HepG2 (cell line): ENCODE measurements around the gene FBH1. TPM values are rescaled to one million over a fixed set of nuclear protein-coding genes. Genes with fewer than 3 reads are reported as not detected.

Experiments used
- ATAC-seq: fragments of 200-7000 bp; cut with Tn5 transposase; 3 replicates; pipeline ENCODE4 v1.9.1; 2020; ENCODE audit warnings: mild to moderate bottlenecking, moderate library complexity
- BruUV-seq: library from RNA; stranded (reverse); fragments of 400-500 nt; replicated peaks from 2 replicates; lab custom pipeline; 2021; lab: Mats Ljungman, UMichigan
- CTCF ChIA-PET: fragments of 300-600 bp; formaldehyde crosslinking; extraction: SDS; loops from one replicate; lab custom pipeline; 2021; ENCODE audit warnings: low total read pairs, inconsistent platforms, low intra/inter-chr PET ratio; lab: Yijun Ruan, JAX
- POLR2A ChIA-PET: fragments of 350-600 bp; sonication (Branson Sonifier 250); formaldehyde crosslinking; loops from one replicate; lab custom pipeline; 2020; ENCODE audit warnings: antibody characterized with exemption, inconsistent platforms; lab: Yijun Ruan, JAX
- DNase-seq: peaks from one replicate; pipeline ENCODE4 v3.0.0-alpha.2; 2015; ENCODE audit warnings: low spot score
- FAIRE-seq: peaks from 3 replicates; lab custom pipeline; 2011; peaks lifted over from hg19 to GRCh38; lab: Jason Lieb, UNC
- H2AFZ ChIP-seq: one replicate; pipeline ENCODE4 v1.6.1; 2011; ENCODE audit warnings: low read length, inconsistent platforms
- H3K27ac ChIP-seq: fragments of 300-600 bp; 3 replicates; pipeline ENCODE4 v1.8.0; 2011; ENCODE audit warnings: mixed run types, mild to moderate bottlenecking, mixed read lengths, low read length, inconsistent platforms; ENCODE audit not compliant: insufficient read depth; ENCODE audit errors: extremely low read length
- H3K27me3 ChIP-seq, 2 experiments: fragments of 200-600 bp in 1 of 2; 2 replicates in 1 of 2; 3 replicates in 1 of 2; pipeline versions ENCODE4 v1.6.0 to v1.8.0; 2011; ENCODE audit warnings: low read length in 2 of 2, mild to moderate bottlenecking in 2 of 2, moderate library complexity in 2 of 2, inconsistent platforms in 1 of 2; ENCODE audit not compliant: insufficient read depth in 2 of 2, control insufficient read depth in 1 of 2
- H3K36me3 ChIP-seq, 2 experiments: fragments of 200-600 bp in 1 of 2; replicated peaks in 1 of 2; 2 replicates in 1 of 2; 3 replicates in 1 of 2; pipeline versions ENCODE4 v1.5.1 to v1.8.0; 2011; ENCODE audit warnings: low read length in 2 of 2, inconsistent platforms in 1 of 2; ENCODE audit not compliant: insufficient read depth in 2 of 2, control insufficient read depth in 1 of 2
- H3K4me1 ChIP-seq: 2 replicates; pipeline ENCODE4 v1.5.1; 2012; ENCODE audit warnings: low read length, inconsistent platforms; ENCODE audit not compliant: insufficient read depth
- H3K4me2 ChIP-seq: 2 replicates; pipeline ENCODE4 v1.6.0; 2011; ENCODE audit warnings: low read depth, low read length, inconsistent platforms
- H3K4me3 ChIP-seq, 3 experiments: fragments of 200-600 bp in 1 of 3; sonication (generic), shearing (Covaris generic) in 1 of 3; replicated peaks in 1 of 3; 2 replicates each; pipeline ENCODE4 v1.5.1; 2011 to 2016; ENCODE audit warnings: low read length in 3 of 3, inconsistent platforms in 2 of 3, low read depth in 2 of 3, mild to moderate bottlenecking in 2 of 3, control low read depth in 1 of 3, mixed read lengths in 1 of 3; ENCODE audit not compliant: insufficient read depth in 1 of 3
- H3K79me2 ChIP-seq: one replicate; pipeline ENCODE4 v1.6.1; 2011; ENCODE audit warnings: low read length, inconsistent platforms; ENCODE audit not compliant: insufficient read depth
- H3K9ac ChIP-seq: 2 replicates; pipeline ENCODE4 v1.6.0; 2011; ENCODE audit warnings: mild to moderate bottlenecking, low read depth, low read length, inconsistent platforms; ENCODE audit not compliant: insufficient read depth
- H3K9me3 ChIP-seq: 2 replicates; pipeline ENCODE4 v1.5.1; 2012; ENCODE audit warnings: mild to moderate bottlenecking, low read length
- H4K20me1 ChIP-seq: 2 replicates; pipeline ENCODE4 v1.6.0; 2011; ENCODE audit warnings: inconsistent platforms, mild to moderate bottlenecking, low read length, moderate library complexity; ENCODE audit not compliant: insufficient read depth
- FLYWCH1 ChIP-seq: sonication (generic); formaldehyde crosslinking; IDR thresholded peaks from 2 replicates; pipeline ENCODE4 v1.8.1; 2023; ENCODE audit warnings: mild to moderate bottlenecking, missing genetic modification reagents
- GABPB1 ChIP-seq: IDR thresholded peaks from 2 replicates; pipeline ENCODE4 v1.6.1; 2016; ENCODE audit warnings: mild to moderate bottlenecking, missing genetic modification reagents, moderate library complexity, missing compliant biosample characterization
- GATAD1 ChIP-seq: IDR thresholded peaks from 2 replicates; pipeline ENCODE4 v1.6.1; 2016; ENCODE audit warnings: missing genetic modification reagents, missing compliant biosample characterization
- KLF13 ChIP-seq: sonication (generic); formaldehyde crosslinking; IDR thresholded peaks from 2 replicates; pipeline ENCODE4 v1.4.0; 2020; ENCODE audit warnings: mild to moderate bottlenecking, missing genetic modification reagents
- NONO ChIP-seq, 2 experiments: fragments of 450-650 bp in 1 of 2; sonication (generic) in 1 of 2; formaldehyde crosslinking in 1 of 2; IDR thresholded peaks in 1 of 2; conservative IDR thresholded peaks in 1 of 2; 2 replicates each; pipeline versions ENCODE4 v1.6.1 to v1.8.0; 2017 to 2022; ENCODE audit warnings: mild to moderate bottlenecking in 1 of 2, missing genetic modification reagents in 1 of 2, moderate library complexity in 1 of 2
- REL ChIP-seq: sonication (generic); formaldehyde crosslinking; conservative IDR thresholded peaks from 2 replicates; pipeline ENCODE4 v1.8.0; 2022; ENCODE audit warnings: mild to moderate bottlenecking, missing genetic modification reagents, moderate library complexity
- SP1 ChIP-seq, 2 experiments: fragments of 450-650 bp in 1 of 2; sonication (generic) in 1 of 2; formaldehyde crosslinking in 1 of 2; IDR thresholded peaks; 2 replicates each; pipeline versions ENCODE4 v1.4.0 to v1.6.1; 2016 to 2020; ENCODE audit warnings: missing genetic modification reagents in 1 of 2
- TGIF2 ChIP-seq: IDR thresholded peaks from 2 replicates; pipeline ENCODE4 v1.6.1; 2016; ENCODE audit warnings: control low read depth, missing compliant biosample characterization
- WIZ ChIP-seq: sonication (generic); formaldehyde crosslinking; IDR thresholded peaks from 2 replicates; pipeline ENCODE4 v1.5.1; 2020; ENCODE audit warnings: mild to moderate bottlenecking, missing genetic modification reagents
- ZNF121 ChIP-seq: sonication (generic); formaldehyde crosslinking; IDR thresholded peaks from 2 replicates; pipeline ENCODE4 v1.5.0; 2020; ENCODE audit warnings: mild to moderate bottlenecking, missing genetic modification reagents
- ZNF24 ChIP-seq: fragments of 450-650 bp; IDR thresholded peaks from 2 replicates; pipeline ENCODE4 v1.6.1; 2017; ENCODE audit warnings: antibody characterized with exemption, mild to moderate bottlenecking
- WGBS: methylation state at CpG from one replicate; pipeline ENCODE4 v1.1.6; 2017; ENCODE audit warnings: low lambda C conversion rate; 5-methylcytosine and 5-hydroxymethylcytosine counted together
- in situ Hi-C: cut with HindIII; loops from 2 replicates; pipeline ENCODE4 v1.10.0; 2017; ENCODE audit warnings: low pct_unique_long_range_greater_than_20kb; ENCODE audit not compliant: extremely low pct_ligation_motif_present
- intact Hi-C: fragments of 100-400 bp; cut with micrococcal nuclease; formaldehyde crosslinking; loops from one replicate; pipeline ENCODE4 v1.10.0; 2022; ENCODE audit not compliant: unreplicated experiment
- polyA plus RNA-seq, 8 experiments: library from polyadenylated mRNA; depleted of rRNA in 3 of 8; stranded (reverse) in 7 of 8; unstranded in 1 of 8; fragments of >200 nt; fragmentation: Illumina TruSeq in 4 of 8; extraction: Trizol in 4 of 8; gene quantifications; 2 replicates each; pipeline versions ENCODE4 v1.2.1 to v1.2.3, GENCODE V29; 2011 to 2016; ENCODE audit warnings: low read depth in 4 of 8, missing spikeins in 1 of 8, mixed read lengths in 1 of 8; ENCODE audit not compliant: insufficient read depth in 1 of 8
- total RNA-seq, 5 experiments: library from RNA; depleted of rRNA; stranded (reverse); fragments of >200 nt; fragmentation: Illumina TruSeq; extraction: Trizol; gene quantifications; 2 replicates each; pipeline ENCODE4 v1.2.3, GENCODE V29; 2016; ENCODE audit warnings: low read depth in 1 of 5
- TF ChIP-seq, protein P1 (sequence below): sonication (generic); formaldehyde crosslinking; IDR thresholded peaks from 2 replicates; pipeline ENCODE4 v1.4.0; 2020; ENCODE audit warnings: missing genetic modification reagents, mild to moderate bottlenecking, borderline replicate concordance
- TF ChIP-seq, protein P2 (sequence below): sonication (generic); formaldehyde crosslinking; IDR thresholded peaks from 2 replicates; pipeline ENCODE4 v1.5.0; 2020; ENCODE audit warnings: mild to moderate bottlenecking, missing genetic modification reagents
- TF ChIP-seq, protein P3 (sequence below): sonication (generic); formaldehyde crosslinking; IDR thresholded peaks from 2 replicates; pipeline ENCODE4 v1.4.0; 2020; ENCODE audit warnings: missing genetic modification reagents, borderline replicate concordance

FBH1 gene
- total and polyA plus RNA-seq, 2 of the 13 experiments (the other 11 are each of a cell fraction or from before 2014, with no cell fraction given): 48.8 to 60.3 TPM

DNA sequence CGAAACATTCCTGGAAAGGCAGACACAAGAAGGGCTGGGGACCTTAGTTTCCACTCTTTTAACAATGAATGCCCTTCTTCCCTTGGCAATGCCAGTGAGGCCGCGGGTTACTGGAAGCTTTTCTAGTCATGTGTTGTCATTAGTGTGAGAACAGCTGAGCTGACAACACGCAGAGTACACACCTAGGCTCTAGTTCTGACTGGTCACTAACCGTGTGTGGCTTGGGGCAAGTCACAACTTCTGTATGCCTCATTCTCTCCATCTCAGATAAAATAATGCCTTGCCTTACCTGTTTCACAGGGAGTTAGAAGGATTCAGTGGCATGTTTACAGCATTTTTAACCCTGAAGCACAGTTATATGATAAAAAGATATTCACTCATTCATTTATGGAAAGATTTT, 31.7 kb downstream of the FBH1 start:
- no peak overlapping the region for H3K27ac ChIP-seq
- H3K4me2 ChIP-seq: no peak overlapping the region
- in situ Hi-C loops: no loop called here
- no peaks in the 10 kb centered on the region for H4K20me1 ChIP-seq
- WGBS: 98% methylated on average over 5 of the region's 5 CpGs
- H3K9ac ChIP-seq: no peak overlapping the region
- POLR2A ChIA-PET: no interaction called here
- no peaks in the 10 kb centered on the region for H3K9me3 ChIP-seq
- CTCF ChIA-PET: no interaction called here
- no TSS peak for BruUV-seq
- ATAC-seq (no peak), DNase-seq (no peak), FAIRE-seq (no peak)
- H3K36me3 ChIP-seq: peaks cover 58 to 91% of the 10 kb centered on the region in 2 experiments
- TF ChIP-seq GATAD1 (CRISPR knock-in tag) (no peak), FLYWCH1 (CRISPR knock-in tag) (no peak), NONO (IDR thresholded peaks at IDR 0.05) (no peak), NONO (CRISPR knock-in tag; conservative IDR thresholded peaks at IDR 0.05) (no peak), ZNF121 (no peak), WIZ (no peak), ZNF24 (no peak), KLF13 (CRISPR knock-in tag) (no peak), GABPB1 (CRISPR knock-in tag) (no peak), TGIF2 (CRISPR knock-in tag) (no peak), SP1 (IDR thresholded peaks at IDR 0.05) (no peak), SP1 (CRISPR knock-in tag; IDR thresholded peaks at IDR 0.05) (no peak), REL (CRISPR knock-in tag) (no peak)
- TF ChIP-seq, protein P1, sequence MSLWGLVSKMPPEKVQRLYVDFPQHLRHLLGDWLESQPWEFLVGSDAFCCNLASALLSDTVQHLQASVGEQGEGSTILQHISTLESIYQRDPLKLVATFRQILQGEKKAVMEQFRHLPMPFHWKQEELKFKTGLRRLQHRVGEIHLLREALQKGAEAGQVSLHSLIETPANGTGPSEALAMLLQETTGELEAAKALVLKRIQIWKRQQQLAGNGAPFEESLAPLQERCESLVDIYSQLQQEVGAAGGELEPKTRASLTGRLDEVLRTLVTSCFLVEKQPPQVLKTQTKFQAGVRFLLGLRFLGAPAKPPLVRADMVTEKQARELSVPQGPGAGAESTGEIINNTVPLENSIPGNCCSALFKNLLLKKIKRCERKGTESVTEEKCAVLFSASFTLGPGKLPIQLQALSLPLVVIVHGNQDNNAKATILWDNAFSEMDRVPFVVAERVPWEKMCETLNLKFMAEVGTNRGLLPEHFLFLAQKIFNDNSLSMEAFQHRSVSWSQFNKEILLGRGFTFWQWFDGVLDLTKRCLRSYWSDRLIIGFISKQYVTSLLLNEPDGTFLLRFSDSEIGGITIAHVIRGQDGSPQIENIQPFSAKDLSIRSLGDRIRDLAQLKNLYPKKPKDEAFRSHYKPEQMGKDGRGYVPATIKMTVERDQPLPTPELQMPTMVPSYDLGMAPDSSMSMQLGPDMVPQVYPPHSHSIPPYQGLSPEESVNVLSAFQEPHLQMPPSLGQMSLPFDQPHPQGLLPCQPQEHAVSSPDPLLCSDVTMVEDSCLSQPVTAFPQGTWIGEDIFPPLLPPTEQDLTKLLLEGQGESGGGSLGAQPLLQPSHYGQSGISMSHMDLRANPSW (CRISPR knock-in tag): no peak
- TF ChIP-seq, protein P2, sequence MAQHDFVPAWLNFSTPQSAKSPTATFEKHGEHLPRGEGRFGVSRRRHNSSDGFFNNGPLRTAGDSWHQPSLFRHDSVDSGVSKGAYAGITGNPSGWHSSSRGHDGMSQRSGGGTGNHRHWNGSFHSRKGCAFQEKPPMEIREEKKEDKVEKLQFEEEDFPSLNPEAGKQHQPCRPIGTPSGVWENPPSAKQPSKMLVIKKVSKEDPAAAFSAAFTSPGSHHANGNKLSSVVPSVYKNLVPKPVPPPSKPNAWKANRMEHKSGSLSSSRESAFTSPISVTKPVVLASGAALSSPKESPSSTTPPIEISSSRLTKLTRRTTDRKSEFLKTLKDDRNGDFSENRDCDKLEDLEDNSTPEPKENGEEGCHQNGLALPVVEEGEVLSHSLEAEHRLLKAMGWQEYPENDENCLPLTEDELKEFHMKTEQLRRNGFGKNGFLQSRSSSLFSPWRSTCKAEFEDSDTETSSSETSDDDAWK: no peak
- TF ChIP-seq, protein P3, sequence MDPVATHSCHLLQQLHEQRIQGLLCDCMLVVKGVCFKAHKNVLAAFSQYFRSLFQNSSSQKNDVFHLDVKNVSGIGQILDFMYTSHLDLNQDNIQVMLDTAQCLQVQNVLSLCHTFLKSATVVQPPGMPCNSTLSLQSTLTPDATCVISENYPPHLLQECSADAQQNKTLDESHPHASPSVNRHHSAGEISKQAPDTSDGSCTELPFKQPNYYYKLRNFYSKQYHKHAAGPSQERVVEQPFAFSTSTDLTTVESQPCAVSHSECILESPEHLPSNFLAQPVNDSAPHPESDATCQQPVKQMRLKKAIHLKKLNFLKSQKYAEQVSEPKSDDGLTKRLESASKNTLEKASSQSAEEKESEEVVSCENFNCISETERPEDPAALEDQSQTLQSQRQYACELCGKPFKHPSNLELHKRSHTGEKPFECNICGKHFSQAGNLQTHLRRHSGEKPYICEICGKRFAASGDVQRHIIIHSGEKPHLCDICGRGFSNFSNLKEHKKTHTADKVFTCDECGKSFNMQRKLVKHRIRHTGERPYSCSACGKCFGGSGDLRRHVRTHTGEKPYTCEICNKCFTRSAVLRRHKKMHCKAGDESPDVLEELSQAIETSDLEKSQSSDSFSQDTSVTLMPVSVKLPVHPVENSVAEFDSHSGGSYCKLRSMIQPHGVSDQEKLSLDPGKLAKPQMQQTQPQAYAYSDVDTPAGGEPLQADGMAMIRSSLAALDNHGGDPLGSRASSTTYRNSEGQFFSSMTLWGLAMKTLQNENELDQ (CRISPR knock-in tag): no peak
- H3K27me3 ChIP-seq: no peaks in the 10 kb centered on the region
- intact Hi-C loops: no loop called here
- no peaks in the 10 kb centered on the region for H3K79me2 ChIP-seq
- no peak overlapping the region for H3K4me3 ChIP-seq
- H2AFZ ChIP-seq: no peak overlapping the region
- no peaks in the 10 kb centered on the region for H3K4me1 ChIP-seq
